GM10248 (cell line): Measurements from ENCODE around the gene PLG.
"Not testable (repeated sequence)": the region's sequence is repeated elsewhere in the genome, so short reads cannot be mapped to it uniquely, and the experiment has no call there.

Experiments used
- CTCF ChIA-PET: fragments of 300-600 bp; sonication (Branson Sonifier 250); formaldehyde crosslinking; extraction: SDS; loops from one replicate; lab custom pipeline; 2021; ENCODE audit warnings: antibody characterized with exemption; lab: Yijun Ruan, JAX
- POLR2A ChIA-PET: fragments of 350-650 bp; sonication (Branson Sonifier 250); formaldehyde crosslinking; extraction: SDS; loops from one replicate; lab custom pipeline; 2020; ENCODE audit warnings: antibody characterized with exemption; lab: Yijun Ruan, JAX
- DNase-seq: peaks from one replicate; pipeline ENCODE4 v3.0.0; 2012; ENCODE audit errors: extremely low spot score
- CTCF ChIP-seq: IDR thresholded peaks from 2 replicates; pipeline ENCODE4 v1.5.1; 2012; ENCODE audit warnings: mild to moderate bottlenecking, low read depth; ENCODE audit errors: extremely low read depth, missing control alignments, control extremely low read depth

Gene PLG

GRCh38 chr6:160739955-160740354 is 37.9 kb downstream of the PLG start:
- no peak for DNase-seq
- ChIA-PET POLR2A (no interaction called here), CTCF (interaction anchor here (0.8 to 2.5 kb wide), 5 partner anchors 14 to 631 kb away, joined by 3 to 6 read pairs (median 3); no protein-coding TSS in a partner anchor)
- TF ChIP-seq CTCF, result no peak

- CTCF ChIA-PET, result interaction anchor here (1.9 to 2.5 kb wide), 2 partner anchors 9 to 630 kb away, joined by 6 to 7 read pairs; no protein-coding TSS in a partner anchor
- POLR2A ChIA-PET, DNase-seq: not testable (repeated sequence)
These were observed 39.0 kb downstream of the PLG start for GRCh38 chr6:160741012-160741411.

GRCh38 chr6:160742090-160742489 is 40.0 kb downstream of the PLG start:
- TF ChIP-seq CTCF, result no peak
- ChIA-PET CTCF (interaction anchor here (0.8 to 5.9 kb wide), 6 partner anchors 8 to 629 kb away, joined by 3 to 41 read pairs (median 5); no protein-coding TSS in a partner anchor), POLR2A (no interaction called here)
- DNase-seq, result no peak

GRCh38 chr6:160750276-160750689 is 48.2 kb downstream of the PLG start:
- ChIA-PET POLR2A (no interaction called here), CTCF (interaction anchor here (0.6 to 4.9 kb wide), 16 partner anchors 9 to 623 kb away, joined by 3 to 56 read pairs (median 5); no protein-coding TSS in a partner anchor)
- DNase-seq, result peak; percentile 35
- peak; percentile 48 for TF ChIP-seq CTCF

- POLR2A ChIA-PET, DNase-seq: not testable (repeated sequence)
- CTCF ChIA-PET, result interaction anchor here (1.0 to 1.8 kb wide), 2 partner anchors 9 to 617 kb away, joined by 3 to 7 read pairs; no protein-coding TSS in a partner anchor
These were observed 51.2 kb downstream of the PLG start for GRCh38 chr6:160753211-160753610.

GRCh38 chr6:160755165-160755564 is 53.1 kb downstream of the PLG start:
- no peak for TF ChIP-seq CTCF
- ChIA-PET CTCF (interaction anchor here (0.7 to 2.8 kb wide), 8 partner anchors 10 to 619 kb away, joined by 3 to 16 read pairs (median 4); no protein-coding TSS in a partner anchor), POLR2A (no interaction called here)
- DNase-seq, result no peak

GRCh38 chr6:160756021-160756420 is 54.0 kb downstream of the PLG start:
- CTCF ChIA-PET, result interaction anchor here (1.1 to 2.8 kb wide), 5 partner anchors 12 to 618 kb away, joined by 3 to 16 read pairs (median 7); no protein-coding TSS in a partner anchor
- TF ChIP-seq CTCF, result no peak
- POLR2A ChIA-PET, result no interaction called here
- DNase-seq, result no peak
